Right lobe of liver (tissue), 6 donors: Measurements from ENCODE around the gene OXT. TPM values are rescaled to one million over a fixed set of nuclear protein-coding genes. Genes with fewer than 3 reads are reported as not detected.

ENCODE experiments used
- ATAC-seq, 4 donors: fragments of 200-7000 bp; cut with Tn5 transposase; one replicate each; pipeline ENCODE4 v1.9.1; 2020; ENCODE audit warnings: mild to moderate bottlenecking in 4 of 4, moderate library complexity in 4 of 4
- DNase-seq, 3 donors: peaks; one replicate each; pipeline ENCODE4 v3.0.0-alpha.2; 2020
- H3K27ac ChIP-seq, 3 donors: fragments of 200-600 bp; one replicate each; pipeline ENCODE4 v1.8.0; 2022
- H3K27me3 ChIP-seq, 2 donors: fragments of 200-600 bp; one replicate each; pipeline ENCODE4 v1.8.0; 2022
- H3K36me3 ChIP-seq, 4 donors: fragments of 200-600 bp; sonication (generic) in 1 of 4; one replicate each; pipeline versions ENCODE4 v1.5.1 to v1.8.0; 2017 to 2022; ENCODE audit warnings: control low read depth in 1 of 4
- H3K4me1 ChIP-seq, 4 donors: fragments of 200-600 bp; sonication (generic) in 1 of 4; one replicate each; pipeline versions ENCODE4 v1.5.1 to v1.8.0; 2017 to 2022; ENCODE audit warnings: control low read depth in 1 of 4
- H3K4me3 ChIP-seq, 3 donors: fragments of 200-600 bp; one replicate each; pipeline ENCODE4 v1.8.0; 2022
- H3K9me3 ChIP-seq, 4 donors: fragments of 200-600 bp; sonication (generic) in 1 of 4; one replicate each; pipeline versions ENCODE4 v1.5.1 to v1.8.0; 2017 to 2022; ENCODE audit warnings: control low read depth in 1 of 4
- POLR2A ChIP-seq: fragments of 450-650 bp; IDR thresholded peaks from one replicate; pipeline ENCODE4 v1.6.1; 2017; ENCODE audit warnings: antibody characterized with exemption, mild to moderate bottlenecking
- WGBS: methylation state at CpG from one replicate; pipeline ENCODE4 v1.1.6; 2018; ENCODE audit warnings: low coverage, low lambda C conversion rate; ENCODE audit not compliant: insufficient coverage; ENCODE audit errors: missing lambda C conversion rate; 5-methylcytosine and 5-hydroxymethylcytosine counted together
- intact Hi-C, 2 donors: fragments of 100-400 bp; cut with DNase I; formaldehyde crosslinking; loops; one replicate each; pipeline versions ENCODE4 v1.11.2 to v1.14.1; 2022
- total RNA-seq, 6 experiments: library from RNA; depleted of rRNA in 2 of 6; stranded (reverse); fragments of >200 nt in 2 of 6; fragmentation: NEBNext Ultra II Directional in 3 of 6; extraction: Animal tissue kit (Norgen Biotek cat#: 25700) in 3 of 6; gene quantifications; one replicate each; pipeline versions ENCODE4 v1.1.0 to v1.2.4, GENCODE V29; 2016 to 2023
- TF ChIP-seq, protein P1 (sequence below), 4 donors: fragments of 200-600 bp in 3 of 4; fragments of 450-650 bp in 1 of 4; IDR thresholded peaks; one replicate each; pipeline versions ENCODE4 v1.5.1 to v1.8.0; 2016 to 2022; ENCODE audit warnings: antibody characterized with exemption in 4 of 4, mild to moderate bottlenecking in 2 of 4
- donor health status: DM: no; HTN: yes; CAD: no.
- donor health status: DM: no; HTN: no; CAD: no.
- donor health status: DM: no; HTN: no; CAD: no.
- donor health status: DM: no; HTN: yes; CAD: no.
- donor health status: DM: no; HTN: yes; CAD: no.

OXT gene
- total RNA-seq, 6 experiments from 2014 or later: 1.8 to 41.2 (median 7.0) TPM

DNA sequence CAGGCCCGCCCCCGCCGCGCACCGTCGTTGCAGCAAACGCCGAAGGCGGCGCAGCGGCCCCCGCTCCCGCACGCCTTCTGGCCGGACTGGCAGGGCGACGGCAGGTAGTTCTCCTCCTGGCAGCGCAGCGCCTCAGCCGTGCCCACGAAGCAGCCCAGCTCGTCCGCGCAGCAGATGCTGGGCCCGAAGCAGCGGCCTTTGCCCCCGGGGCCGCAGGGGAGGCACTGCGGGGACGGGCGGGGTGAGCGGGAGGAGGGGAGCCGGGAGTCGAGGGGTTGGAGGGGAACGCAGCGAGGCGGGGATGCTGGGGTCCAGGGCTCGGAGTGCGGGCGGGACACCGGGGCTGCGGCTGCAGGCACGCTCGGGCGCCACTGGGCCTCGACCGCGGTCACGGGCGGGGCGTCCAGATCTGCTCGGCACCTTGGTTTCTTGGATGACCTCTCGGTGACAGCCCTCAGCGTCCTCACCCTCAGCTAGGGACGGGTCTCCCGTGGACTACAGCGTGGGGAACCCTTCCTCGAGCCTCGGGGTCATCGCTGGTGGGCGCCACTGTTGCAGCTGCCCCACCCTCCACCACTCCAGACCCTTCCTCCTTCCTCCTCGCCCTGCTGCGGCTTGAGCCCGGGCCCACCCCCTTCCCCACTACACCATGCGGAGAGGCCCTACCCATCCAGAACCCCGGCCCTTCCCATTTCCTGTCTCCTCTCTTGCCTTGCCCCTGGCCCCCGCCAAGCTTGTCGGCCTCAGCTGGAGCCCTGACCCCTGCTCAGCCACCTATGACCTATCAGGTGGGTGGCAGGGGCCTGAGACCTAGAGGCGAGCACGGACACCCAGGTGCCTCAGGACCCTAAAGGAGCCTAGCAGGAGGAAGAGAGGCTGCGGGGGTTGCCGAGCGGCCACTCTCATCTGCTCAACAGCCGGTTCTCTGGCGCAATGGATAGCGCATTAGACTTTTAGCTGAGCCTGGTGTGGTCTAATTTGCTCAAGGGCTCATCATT is 11.8 kb downstream of the OXT start:
- Histone ChIP-seq H3K9me3 (no peaks in the 10 kb centered on the region), H3K36me3 (no peaks in the 10 kb centered on the region), H3K27ac (no peak overlapping the region), H3K4me1 (peaks cover 0 to 24% (median 7%) of the 10 kb centered on the region in 4 donors), H3K4me3 (peak overlapping the region in 1 of 3 donors; percentile 4), H3K27me3 (no peaks in the 10 kb centered on the region)
- 9% methylated on average over 25 of the region's 76 CpGs for WGBS
- ATAC-seq (no peak), DNase-seq (no peak)
- TF ChIP-seq, protein P1, sequence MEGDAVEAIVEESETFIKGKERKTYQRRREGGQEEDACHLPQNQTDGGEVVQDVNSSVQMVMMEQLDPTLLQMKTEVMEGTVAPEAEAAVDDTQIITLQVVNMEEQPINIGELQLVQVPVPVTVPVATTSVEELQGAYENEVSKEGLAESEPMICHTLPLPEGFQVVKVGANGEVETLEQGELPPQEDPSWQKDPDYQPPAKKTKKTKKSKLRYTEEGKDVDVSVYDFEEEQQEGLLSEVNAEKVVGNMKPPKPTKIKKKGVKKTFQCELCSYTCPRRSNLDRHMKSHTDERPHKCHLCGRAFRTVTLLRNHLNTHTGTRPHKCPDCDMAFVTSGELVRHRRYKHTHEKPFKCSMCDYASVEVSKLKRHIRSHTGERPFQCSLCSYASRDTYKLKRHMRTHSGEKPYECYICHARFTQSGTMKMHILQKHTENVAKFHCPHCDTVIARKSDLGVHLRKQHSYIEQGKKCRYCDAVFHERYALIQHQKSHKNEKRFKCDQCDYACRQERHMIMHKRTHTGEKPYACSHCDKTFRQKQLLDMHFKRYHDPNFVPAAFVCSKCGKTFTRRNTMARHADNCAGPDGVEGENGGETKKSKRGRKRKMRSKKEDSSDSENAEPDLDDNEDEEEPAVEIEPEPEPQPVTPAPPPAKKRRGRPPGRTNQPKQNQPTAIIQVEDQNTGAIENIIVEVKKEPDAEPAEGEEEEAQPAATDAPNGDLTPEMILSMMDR (IDR thresholded peaks at IDR 0.05): no peak
- TF ChIP-seq POLR2A: no peak
- intact Hi-C loops: no loop called here

DNA sequence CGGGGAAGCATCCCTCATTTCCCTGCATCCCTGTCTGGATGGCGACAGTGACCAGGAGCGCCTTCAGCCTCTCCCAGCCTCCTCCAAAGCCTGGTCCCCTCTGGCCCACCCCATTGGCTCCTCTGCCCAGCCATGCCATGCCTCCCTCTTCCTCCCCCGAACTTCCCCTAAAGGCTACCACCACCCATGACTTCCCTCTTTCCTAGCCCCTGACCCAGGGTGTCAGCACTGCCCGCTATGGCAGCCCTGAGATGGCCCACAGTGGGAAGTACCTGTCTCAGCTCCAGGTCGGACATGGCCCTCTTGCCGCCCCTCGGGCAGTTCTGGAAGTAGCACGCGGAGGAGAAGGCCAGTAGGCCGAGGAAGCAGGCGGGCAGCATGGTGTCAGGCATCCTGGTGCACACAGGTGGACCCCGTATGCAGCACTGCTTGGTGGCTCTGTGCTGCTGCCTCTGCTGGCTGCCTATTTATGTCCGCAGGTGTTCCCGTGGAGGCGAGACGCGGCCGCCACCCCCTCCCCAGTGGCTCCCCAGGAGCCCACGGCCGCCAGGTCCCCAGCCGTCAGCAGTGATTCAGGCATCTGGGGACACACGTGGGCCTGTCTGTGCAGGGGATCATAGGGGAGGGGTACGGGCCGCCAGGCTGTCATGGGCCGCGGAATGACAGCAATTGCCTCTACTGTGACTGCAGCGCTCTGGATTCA is 13.0 kb downstream of the OXT start, which contains the start of gene AVP:
Gene AVP, minus strand, starts transcription at position 442 of the 703 bp plus-strand sequence. Its CDS starts 50 bp downstream, at position 392.
- intact Hi-C loops: no loop called here
- Histone ChIP-seq H3K9me3 (no peaks in the 10 kb centered on the region), H3K27me3 (no peaks in the 10 kb centered on the region), H3K36me3 (no peaks in the 10 kb centered on the region), H3K4me1 (peaks cover 0 to 24% (median 7%) of the 10 kb centered on the region in 4 donors), H3K4me3 (no peak within 1 kb of the TSS), H3K27ac (no peak within 1 kb of the TSS)
- TF ChIP-seq, protein P1 (IDR thresholded peaks at IDR 0.05): no peak
- TF ChIP-seq POLR2A: no peak
- 60% methylated on average over 2 of the region's 28 CpGs for WGBS
- DNase-seq: no peak
- no peak for ATAC-seq

DNA sequence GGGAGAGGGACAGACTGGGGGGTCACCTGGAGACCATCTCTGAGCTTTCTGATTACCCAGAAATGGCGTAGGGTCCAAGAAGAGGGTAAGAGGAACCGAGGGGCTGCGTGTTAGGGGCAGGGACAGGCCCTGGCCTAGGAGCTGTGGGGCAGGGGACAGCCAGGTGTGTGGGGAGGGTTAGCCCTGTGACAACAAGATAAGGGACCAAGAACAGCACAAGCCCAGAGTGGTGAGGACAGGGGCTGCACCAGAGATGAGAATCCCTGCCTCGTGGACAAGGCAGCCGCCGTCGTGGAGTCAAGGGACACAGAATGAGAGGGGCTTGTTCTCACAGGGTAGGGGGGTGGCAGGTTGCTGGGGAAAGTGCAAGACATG is 13.6 kb downstream of the OXT start:
- no peaks in the 10 kb centered on the region for H3K27me3 ChIP-seq
- H3K36me3 ChIP-seq: no peaks in the 10 kb centered on the region
- H3K27ac ChIP-seq: no peak overlapping the region
- TF ChIP-seq, protein P1 (IDR thresholded peaks at IDR 0.05): no peak
- no peak for TF ChIP-seq POLR2A
- H3K4me3 ChIP-seq: no peak overlapping the region
- ATAC-seq: no peak
- H3K9me3 ChIP-seq: no peaks in the 10 kb centered on the region
- intact Hi-C loops: no loop called here
- DNase-seq: no peak
- peaks cover 0 to 24% (median 7%) of the 10 kb centered on the region in 4 donors for H3K4me1 ChIP-seq
- WGBS: 95% methylated on average over 3 of the region's 7 CpGs

DNA sequence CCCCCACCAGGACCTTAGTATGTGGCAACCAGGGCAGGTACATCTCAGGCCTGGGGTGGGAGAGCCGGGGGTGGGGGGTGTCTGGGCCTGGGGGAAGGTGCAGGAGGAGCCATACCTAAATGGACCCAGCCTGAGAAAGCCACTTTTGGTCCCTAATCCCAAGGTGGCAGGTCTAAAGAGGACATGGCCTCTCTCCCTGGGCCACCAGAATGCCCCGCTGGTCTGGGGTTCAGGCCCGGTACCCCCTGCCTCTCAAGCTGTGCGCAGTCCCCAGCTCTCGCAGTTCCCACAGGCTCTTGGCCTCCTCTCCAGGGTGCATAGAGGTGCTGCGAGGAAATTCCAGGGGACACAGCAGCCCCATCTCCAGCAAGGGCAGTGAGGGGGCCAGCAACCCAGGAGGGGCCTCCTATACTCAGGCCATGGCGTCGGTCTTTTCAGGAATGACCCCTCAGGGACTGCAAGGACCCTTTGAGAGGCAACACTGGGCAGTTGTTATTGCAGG is 14.2 kb downstream of the OXT start:
- WGBS: 100% methylated on average over 2 of the region's 8 CpGs
- no peaks in the 10 kb centered on the region for H3K27me3 ChIP-seq
- no peaks in the 10 kb centered on the region for H3K36me3 ChIP-seq
- H3K4me1 ChIP-seq: peaks cover 0 to 20% (median 4%) of the 10 kb centered on the region in 4 donors
- TF ChIP-seq POLR2A: no peak
- TF ChIP-seq, protein P1 (IDR thresholded peaks at IDR 0.05): no peak
- H3K27ac ChIP-seq: no peak overlapping the region
- H3K9me3 ChIP-seq: no peaks in the 10 kb centered on the region
- ATAC-seq (no peak), DNase-seq (no peak)
- intact Hi-C loops: no loop called here
- H3K4me3 ChIP-seq: no peak overlapping the region
